HG03196 (cell line): ENCODE data around the gene RASL10B.

Experiments used
- ATAC-seq: cut with Tn5 transposase; IDR thresholded peaks from one replicate; pipeline ENCODE4 v1.9.1; 2021; ENCODE audit not compliant: unreplicated experiment

Gene RASL10B

DNA sequence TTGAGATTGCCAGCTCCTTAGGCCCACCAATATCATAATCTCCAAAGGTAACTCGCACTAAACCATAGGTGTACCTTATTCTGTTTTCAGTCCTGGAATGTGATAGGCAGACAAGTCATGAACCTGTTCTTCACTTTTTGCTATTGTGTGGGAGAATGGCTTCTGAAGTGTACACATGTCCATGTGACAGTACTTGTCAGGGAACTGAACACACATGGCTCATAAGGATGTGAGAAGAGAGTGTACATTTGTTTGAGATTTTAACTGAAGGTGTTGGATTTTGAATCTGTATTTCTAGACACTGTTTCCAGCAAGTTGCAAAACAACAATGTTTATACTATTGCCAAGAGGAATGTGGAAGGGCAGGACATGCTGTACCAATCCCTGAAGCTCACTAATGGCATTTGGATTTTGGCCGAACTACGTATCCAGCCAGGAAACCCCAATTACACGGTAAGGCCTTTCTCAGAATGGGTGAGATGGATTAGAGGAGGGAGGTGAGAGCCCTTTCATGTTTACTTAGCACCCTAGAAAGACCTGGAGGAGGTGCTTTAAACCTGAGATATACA lies 14.5 kb upstream of the RASL10B start:
- ATAC-seq: no peak

DNA sequence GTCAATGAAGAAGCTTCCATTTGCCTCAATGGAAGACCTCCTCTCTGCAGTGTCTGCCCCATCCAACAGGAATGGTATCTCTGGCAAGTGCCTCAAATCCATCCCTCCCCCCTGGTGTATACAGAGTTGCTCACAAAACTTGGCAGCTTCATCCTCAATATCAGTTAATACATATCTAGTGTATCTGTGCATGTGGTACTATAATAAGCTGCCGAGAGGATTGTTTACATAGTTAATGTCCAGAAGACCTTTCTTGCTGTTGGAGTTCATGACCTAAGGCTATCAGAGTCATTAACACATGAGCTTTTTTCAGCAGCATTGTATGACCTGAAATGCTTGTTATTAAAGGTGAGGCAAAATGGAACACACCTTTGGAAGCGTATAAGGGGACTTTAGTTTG lies 14.0 kb upstream of the RASL10B start:
- no peak for ATAC-seq

DNA sequence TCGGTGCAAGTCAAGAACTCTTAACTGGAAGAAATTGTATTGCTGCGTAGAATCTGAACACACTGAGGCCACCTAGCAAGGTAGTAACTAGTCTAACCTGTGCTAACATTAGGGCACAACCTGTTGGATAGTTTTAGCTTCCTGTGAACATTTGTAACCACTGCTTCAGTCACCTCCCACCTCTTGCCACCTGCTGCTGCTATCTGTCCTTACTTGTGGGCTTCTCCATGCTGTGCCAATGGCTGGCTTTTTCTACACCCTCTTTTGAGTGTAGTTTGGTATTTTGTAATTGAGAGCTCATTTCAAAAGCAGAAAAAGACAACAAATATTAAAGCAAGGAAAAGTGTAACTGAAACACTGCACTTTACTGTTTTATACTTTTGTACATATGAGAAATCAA lies 7.7 kb upstream of the RASL10B start:
- no peak for ATAC-seq

DNA sequence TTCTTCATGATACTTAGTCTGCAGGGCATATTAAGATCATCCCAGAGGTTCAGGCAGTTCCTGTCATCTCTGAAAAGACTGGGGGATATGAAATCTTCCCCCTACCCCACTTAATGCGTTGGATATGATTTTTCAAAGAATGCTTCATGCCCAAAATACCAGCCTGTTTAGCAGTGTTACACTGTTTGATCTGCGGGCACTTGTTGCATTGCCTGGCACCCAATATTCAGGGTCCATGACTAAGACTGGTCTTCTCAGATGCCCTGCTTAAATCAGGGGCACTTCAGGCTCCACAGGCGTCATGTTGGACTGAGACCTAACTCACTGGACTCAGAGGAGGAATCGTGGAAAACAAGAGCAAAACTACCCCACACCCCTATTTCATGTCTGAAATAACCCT lies 6.4 kb upstream of the RASL10B start:
- ATAC-seq: no peak

DNA sequence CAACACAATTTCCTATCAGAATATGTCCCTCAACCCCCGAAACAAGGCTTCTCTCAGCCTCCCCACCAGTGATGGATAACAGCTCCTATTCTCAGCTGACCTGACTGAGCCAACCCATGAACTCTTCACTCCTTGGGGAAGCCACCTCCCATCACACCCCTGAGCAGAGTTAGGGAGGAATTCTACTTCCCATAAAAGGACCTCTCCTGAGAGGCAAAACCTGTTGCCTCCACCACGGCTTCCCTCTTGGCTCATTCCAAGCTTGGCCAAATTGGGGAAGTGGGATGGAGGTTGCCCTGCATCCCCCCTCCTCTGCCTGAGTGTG lies 5.7 kb upstream of the RASL10B start:
- no peak for ATAC-seq

DNA sequence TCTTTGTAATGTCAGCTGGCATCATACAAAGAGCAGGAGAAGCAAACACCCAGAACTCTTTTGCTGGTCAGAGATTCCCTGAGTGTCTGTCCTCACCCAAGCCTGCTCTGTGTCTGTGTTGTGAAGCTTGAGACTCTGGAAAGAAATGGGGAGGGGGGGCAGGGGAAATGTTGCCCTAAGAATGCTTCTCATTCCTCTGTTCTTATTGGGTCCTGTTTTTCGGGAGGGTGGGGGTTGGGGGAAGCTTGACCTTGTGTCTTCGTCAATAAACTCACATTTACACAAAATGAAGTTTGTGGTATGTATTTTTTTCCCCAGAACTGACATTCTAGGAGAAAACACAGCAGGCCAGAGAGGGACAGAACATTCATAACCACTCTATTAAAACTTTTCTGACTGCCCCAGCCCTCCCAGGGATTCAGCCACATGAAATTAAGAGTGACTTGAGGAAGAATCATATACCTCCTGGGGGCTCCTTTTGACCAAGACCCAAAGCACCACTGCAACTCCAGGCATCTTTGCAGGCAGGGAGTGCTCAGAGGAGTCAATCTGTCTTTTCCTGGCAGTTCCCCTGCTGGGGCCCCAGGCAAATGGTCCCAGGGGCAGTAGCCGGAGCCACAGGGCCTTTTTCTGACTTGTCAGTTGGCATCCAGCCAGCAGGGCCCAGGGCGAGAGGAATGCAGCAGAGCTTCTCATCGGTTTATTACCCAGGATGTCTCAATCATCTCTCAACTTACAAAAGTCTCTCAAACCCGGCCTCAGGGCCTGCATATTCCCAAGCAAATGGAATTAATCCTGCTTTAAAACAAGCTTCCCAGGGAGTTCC lies 5.1 kb upstream of the RASL10B start:
- ATAC-seq: no peak

DNA sequence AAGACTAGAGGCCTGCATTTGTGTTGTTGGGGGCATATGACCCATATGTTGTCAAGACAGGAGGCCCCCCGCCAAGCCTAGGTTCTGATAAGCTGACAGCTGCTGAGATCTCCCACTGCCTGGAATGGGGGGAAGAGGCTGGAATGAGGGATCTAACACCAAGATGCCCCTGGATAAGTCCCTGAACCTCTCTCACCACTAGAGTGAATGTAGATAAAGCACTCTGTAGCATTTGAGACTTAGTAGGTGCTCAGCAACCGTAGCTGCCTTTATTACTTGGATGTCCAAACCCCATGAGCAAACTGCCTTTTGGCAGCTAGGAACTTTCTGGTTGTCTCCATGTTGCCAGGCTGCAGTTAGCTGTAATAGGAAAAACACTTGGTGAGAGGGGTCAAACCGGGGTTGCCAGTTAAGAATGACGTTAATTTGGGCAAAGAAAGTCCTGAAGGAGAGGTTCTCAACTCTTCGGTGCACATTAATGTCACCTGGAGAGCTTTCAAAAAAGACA lies 4.4 kb upstream of the RASL10B start:
- ATAC-seq: no peak

DNA sequence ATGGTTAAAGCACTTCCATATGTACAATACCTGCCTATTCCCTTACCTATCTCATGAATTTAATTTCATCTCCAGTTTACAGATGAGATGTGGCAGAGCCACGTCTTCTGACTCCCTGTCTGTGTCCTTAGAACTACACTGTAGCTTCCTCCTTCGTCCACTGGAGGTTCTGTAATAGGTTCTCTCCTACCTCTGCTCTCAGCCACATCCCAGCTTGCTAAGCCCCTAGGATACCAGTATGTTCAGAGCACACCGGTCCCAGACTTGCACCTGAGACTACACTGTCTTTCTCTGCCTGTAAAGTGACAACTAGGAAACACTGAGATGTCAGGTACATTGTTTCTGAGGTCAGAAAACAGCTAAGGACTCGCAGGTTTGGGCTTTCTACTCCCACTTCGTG lies 3.8 kb upstream of the RASL10B start:
- ATAC-seq: no peak

DNA sequence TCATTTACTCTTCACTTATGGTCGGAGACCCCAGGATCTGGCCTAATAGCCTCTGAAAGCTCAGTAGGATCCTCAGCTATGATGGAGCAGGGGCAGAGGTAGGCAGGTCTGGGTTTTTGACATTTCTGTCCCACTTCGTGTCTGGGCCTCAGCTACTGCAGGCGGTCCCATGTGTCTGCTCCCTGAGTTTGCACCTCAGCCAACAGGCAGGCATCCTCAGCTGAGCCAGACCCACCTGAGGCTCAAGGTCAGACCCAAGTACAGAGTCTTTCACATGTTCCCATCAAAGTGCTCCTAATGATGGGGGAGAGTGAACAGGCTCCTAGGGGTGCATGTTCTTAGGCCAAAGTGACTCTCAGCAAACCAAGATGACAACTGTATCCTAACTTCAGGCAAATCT lies 2.9 kb upstream of the RASL10B start:
- ATAC-seq: no peak

DNA sequence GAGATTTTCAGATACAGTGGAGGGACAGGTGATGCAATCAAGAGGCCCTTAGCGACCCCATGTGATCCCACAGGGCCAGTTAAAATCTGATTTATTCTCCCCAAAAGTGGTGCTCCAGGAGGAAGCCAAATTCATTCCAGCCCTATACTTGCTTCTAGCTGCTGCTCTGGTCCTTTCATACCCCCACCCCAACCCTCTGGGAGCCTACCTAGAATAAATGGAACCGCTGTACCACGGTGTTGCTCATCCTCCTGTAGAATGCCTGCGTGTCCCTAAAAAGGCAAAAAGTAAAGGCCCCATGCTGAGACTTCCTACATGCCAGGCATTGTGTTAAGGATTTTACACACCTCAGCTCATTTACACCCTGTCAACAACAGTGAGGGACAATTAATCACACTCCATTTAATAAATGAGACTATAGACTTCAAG lies 2.0 kb upstream of the RASL10B start:
- no peak for ATAC-seq

DNA sequence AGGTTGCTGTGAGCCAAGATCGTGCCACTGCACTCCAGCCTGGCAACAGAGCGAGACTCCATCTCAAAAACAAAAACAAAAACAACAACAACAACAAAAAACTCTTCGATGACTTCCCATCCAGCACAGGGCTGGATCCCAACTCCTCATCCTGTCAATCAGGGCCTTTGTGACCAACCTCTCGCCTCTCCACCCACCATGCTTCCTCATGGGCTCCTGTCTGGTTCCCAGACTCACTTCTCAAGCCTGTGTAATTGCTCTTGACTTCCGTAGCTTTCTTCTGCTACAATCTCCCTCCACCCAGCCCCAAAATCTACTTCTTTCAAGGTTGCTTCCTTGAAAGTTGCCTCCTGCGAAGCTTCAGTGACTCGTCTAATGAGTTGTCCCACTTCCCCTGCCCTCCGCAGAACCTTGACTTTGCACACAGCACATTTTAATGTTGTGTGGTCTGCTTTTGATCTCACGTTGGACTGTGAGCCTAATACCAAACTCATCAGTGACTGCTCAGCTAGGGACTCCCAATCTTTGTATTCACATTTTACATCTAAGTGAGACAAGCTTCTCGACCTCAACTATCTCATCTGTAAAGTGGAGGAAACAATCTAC lies 936 bp upstream of the RASL10B start:
- ATAC-seq: no peak

DNA sequence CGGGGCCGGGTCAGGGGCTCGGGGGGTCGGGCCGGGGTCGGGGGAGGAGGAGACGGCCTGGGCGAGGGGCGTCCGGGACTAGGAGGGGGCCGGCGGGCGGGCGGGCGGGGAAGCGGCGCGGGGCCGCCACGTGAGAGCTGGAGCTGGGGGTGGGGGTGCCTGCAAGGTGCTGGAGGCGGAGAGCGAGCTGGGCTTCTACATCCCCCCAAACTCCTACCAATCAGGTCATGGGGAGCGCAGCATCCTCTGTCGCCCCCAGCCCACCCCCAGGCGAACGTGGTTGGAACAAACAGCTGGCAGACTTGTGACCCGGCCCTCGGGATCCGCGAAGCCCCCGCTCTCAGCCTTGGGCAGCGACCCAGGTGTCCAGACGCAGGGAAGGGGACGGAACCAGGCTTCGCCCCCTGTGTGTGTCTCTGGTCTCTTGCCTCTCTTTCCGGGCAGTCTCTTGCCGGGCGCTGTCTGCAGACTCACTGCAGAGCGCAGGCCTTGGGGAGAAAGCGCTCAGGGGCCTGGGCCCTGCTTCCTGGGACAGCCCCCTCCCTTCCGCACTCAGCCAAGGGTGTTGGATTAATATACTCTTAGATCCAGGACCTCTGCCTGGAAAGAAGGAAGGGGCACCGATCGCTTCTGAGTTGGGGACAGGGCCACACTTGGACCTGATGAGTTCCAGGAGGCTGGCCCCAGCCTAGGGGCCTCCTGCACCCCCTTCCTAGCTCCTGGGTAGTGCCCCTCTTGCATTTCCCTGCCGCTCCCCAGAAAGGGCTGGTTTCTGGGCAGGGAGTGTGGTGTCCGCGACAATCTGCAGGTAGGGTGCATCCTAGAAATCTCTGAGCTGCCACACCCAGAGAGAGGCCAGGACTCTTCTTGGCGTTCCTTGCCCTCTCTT lies 722 bp downstream of the RASL10B start:
- ATAC-seq: no peak

DNA sequence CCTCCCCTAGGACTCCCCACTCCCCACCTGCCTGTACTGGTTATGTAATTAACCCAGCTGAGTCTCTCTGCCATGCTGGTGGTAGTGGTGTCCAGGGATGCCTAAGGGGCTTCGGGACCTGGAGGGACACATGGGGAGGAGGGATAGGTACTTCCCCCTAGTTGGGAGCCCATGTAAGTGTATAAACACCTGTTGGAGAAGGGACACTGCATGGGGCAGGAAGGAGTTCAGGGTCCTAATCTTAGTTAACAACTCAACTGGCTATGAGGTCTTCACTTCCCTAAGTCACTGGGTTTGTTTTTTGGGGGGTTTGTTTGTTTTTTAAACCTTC lies 1.3 kb downstream of the RASL10B start:
- no peak for ATAC-seq

DNA sequence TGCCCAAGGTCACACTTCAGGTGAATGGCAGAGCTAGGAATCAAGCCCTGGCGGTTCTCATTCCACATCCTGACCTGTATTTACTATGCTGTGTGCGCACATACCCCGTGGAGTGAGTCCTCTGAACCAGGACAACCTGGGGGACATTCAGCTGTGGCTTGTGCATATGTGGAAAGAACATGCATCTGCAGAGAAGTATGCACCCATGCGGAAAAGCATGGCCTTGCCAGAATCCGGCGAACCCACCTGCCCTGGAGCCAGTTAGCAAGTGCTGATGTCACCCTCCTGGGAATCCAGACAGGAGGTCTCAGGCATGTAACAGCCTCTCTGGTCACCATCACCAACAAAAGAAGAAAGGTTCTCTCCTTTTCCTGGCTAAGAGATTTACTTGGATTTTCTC lies 1.9 kb downstream of the RASL10B start:
- ATAC-seq: no peak

DNA sequence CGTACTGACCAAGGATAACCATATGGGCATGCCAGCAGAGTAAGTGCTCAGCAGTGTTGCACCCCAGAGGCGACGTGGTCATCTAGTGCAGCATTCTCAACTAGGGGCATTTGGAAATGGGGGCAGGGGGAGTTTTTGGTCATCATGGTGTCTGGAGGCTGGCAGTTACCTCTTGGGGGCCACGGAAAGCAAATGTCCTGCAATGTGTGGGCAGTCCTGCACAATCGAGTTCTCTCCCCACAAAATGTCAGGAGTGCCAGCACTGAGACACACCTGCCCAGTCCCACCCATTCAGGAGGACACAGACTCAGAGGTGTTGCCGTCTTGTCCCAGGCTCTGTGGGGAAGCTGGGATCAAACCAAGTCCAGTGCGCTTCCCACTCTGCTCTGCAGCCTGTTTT lies 3.0 kb downstream of the RASL10B start:
- no peak for ATAC-seq

DNA sequence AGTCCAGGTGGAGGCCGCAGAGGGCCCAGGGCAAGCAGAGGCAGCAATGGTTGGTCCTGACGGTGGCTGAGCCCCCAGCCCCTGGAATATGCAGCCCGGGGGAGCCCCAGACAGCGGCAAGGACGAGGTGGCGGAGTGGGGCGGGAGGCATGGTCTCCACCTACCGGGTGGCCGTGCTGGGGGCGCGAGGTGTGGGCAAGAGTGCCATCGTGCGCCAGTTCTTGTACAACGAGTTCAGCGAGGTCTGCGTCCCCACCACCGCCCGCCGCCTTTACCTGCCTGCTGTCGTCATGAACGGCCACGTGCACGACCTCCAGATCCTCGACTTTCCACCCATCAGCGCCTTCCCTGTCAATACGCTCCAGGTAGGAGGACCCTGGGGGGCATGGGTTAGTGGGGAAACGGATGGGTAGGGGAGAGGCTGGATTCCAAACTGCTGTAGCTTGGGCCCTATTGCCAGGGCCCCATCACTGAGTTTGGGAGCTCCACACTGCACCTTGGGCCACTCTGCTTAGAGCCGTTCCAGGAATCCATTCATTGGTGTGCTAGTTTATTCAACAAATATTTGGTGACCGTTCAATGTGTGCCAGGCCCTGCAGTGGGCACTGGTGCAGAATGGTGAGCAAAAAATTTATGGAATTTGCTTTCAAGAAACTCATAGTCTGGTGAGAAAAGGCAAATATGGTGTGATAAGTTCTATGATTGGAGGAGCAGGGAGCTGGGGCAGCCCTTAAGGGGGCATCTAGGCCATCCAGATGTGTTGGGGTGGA lies 3.8 kb downstream of the RASL10B start:
- no peak for ATAC-seq

DNA sequence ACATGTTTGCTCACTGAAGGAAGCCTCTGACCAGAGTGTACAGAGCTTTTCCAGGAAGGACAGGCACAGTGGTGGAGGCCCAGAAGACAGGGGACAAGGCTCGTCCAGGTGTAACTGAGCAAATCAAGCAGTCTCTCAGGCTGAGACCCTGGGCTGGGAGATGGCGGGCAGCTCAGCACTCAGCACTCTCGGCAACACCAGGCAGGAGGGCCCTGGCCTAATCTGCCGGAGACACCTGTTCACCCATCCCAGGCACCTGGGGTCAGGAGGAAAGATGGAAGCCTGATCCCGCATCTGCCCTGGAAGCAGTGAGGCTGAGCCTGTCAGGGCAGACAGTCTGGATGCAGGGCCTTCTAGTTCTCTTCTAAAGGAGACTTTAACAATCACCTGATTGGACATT lies 4.8 kb downstream of the RASL10B start:
- ATAC-seq: no peak

DNA sequence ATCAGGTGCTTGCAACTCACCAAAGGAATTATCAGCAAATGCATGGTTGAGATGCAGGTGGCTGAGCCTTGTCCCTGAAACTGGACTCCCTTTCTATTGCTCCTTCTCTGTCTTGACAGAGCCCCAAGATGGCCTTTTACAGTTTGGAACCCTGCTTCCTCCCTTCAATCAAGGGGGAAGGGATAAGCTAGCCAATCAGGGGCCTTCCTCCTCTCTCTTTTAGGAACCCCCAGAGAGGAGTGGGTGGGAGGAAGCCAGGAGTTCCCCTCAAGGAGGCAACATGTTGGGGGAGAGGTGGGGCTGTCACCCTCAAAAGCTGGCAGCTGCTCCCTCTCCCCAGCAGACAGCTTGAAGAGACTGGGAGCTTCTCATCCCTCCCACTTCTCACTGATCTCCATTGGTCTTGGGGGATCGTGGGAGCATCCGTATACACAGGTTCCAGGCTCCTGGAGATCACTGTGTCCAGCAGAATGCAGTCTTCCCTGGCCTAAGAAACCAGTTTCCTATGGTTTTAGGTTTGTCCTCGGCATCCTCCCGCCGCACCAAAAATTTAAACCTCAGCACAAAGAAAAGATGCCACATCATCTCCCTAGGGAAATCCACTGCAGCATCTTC lies 7.2 kb downstream of the RASL10B start:
- ATAC-seq: no peak

DNA sequence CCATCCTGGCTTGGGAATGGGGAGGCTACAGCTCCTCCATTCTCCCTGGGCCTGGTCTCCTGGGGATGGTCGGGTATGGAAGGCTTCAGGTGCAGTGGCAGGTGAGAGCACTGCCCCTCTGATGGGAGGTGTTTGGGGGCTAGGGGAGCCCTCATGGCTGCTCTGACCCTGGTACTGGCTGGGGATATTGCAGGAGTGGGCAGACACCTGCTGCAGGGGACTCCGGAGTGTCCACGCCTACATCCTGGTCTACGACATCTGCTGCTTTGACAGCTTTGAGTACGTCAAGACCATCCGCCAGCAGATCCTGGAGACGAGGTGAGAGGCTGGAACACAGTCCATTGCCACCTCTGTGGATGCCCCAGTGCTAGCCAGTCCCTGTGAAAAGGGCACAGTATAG lies 8.8 kb downstream of the RASL10B start:
- no peak for ATAC-seq
